PC-9 (cell line): ENCODE measurements around the gene POLR2F. TPM values are rescaled to one million over a fixed set of nuclear protein-coding genes. Genes with fewer than 3 reads are reported as not detected.
A peak's percentile ranks its signal among the peaks of the same experiment; 100 is the strongest.

Source experiments
- BruUV-seq: library from RNA; stranded (reverse); fragments of 400-500 nt; replicated peaks from 2 replicates; lab custom pipeline; 2021; lab: Mats Ljungman, UMichigan
- CTCF ChIA-PET: fragments of 300-600 bp; sonication (Branson Sonifier 250); formaldehyde crosslinking; loops from one replicate; lab custom pipeline; 2022; ENCODE audit warnings: antibody characterized with exemption; lab: Charles Lee
- POLR2A ChIA-PET: fragments of 300-600 bp; sonication (Branson Sonifier 250); formaldehyde crosslinking; loops from one replicate; lab custom pipeline; 2022; ENCODE audit warnings: antibody characterized with exemption; ENCODE audit not compliant: unreplicated experiment; lab: Charles Lee
- DNase-seq, 2 experiments: peaks; one replicate each; pipeline versions ENCODE4 v3.0.0 to v3.0.0-alpha.2; 2015 to 2022; ENCODE audit warnings: mixed read lengths in 1 of 2
- H2AFZ ChIP-seq: fragments of 200-600 bp; sonication (generic); 2 replicates; pipeline ENCODE4 v1.8.1; 2017; ENCODE audit warnings: antibody characterized with exemption
- H3F3A ChIP-seq: fragments of 200-600 bp; sonication (generic); 2 replicates; pipeline ENCODE4 v1.8.1; 2017; ENCODE audit warnings: antibody characterized with exemption, mild to moderate bottlenecking, low read depth; ENCODE audit not compliant: insufficient read depth
- H3K27ac ChIP-seq: fragments of 200-600 bp; sonication (generic); 2 replicates; pipeline ENCODE4 v1.6.1; 2016; ENCODE audit warnings: mixed run types
- H3K27me3 ChIP-seq: fragments of 200-600 bp; sonication (generic); 2 replicates; pipeline ENCODE4 v1.6.1; 2016; ENCODE audit warnings: low read depth, mixed run types; ENCODE audit not compliant: insufficient read depth
- H3K36me3 ChIP-seq: fragments of 200-600 bp; sonication (generic); 2 replicates; pipeline ENCODE4 v1.6.1; 2016; ENCODE audit warnings: low read depth, mixed run types
- H3K4me1 ChIP-seq: fragments of 200-600 bp; sonication (generic); replicated peaks from 2 replicates; pipeline ENCODE4 v1.6.1; 2016; ENCODE audit warnings: mixed run types; ENCODE audit not compliant: insufficient read depth
- H3K4me2 ChIP-seq: fragments of 200-600 bp; sonication (generic); 2 replicates; pipeline ENCODE4 v1.6.1; 2017; ENCODE audit warnings: mixed run types
- H3K4me3 ChIP-seq: fragments of 200-600 bp; sonication (generic); 2 replicates; pipeline ENCODE4 v1.6.1; 2016; ENCODE audit warnings: mixed run types
- H3K79me2 ChIP-seq: fragments of 200-600 bp; sonication (generic); 2 replicates; pipeline ENCODE4 v1.6.1; 2017; ENCODE audit warnings: low read depth, mixed run types
- H3K9me2 ChIP-seq: fragments of 200-600 bp; sonication (generic); 2 replicates; pipeline ENCODE4 v1.8.1; 2017; ENCODE audit warnings: mild to moderate bottlenecking; ENCODE audit not compliant: insufficient read depth
- H3K9me3 ChIP-seq: fragments of 200-600 bp; sonication (generic); 2 replicates; pipeline ENCODE4 v1.8.1; 2016; ENCODE audit warnings: low read depth; ENCODE audit not compliant: insufficient read depth
- H4K20me1 ChIP-seq: fragments of 200-600 bp; sonication (generic); 2 replicates; pipeline ENCODE4 v1.8.1; 2017; ENCODE audit not compliant: insufficient read depth
- CTCF ChIP-seq: fragments of 200-600 bp; sonication (generic); conservative IDR thresholded peaks from 2 replicates; pipeline ENCODE4 v1.6.1; 2017; ENCODE audit warnings: mixed run types, antibody characterized with exemption, mild to moderate bottlenecking, moderate library complexity
- EZH2 ChIP-seq: fragments of 200-600 bp; sonication (generic); IDR thresholded peaks from 2 replicates; pipeline ENCODE4 v1.8.0; 2017; ENCODE audit warnings: antibody characterized with exemption, low read depth
- intact Hi-C: fragments of 100-400 bp; cut with micrococcal nuclease; formaldehyde crosslinking; loops from one replicate; pipeline ENCODE4 v1.10.0; 2022; ENCODE audit not compliant: unreplicated experiment
- microRNA-seq: library from miRNA; unstranded; fragments of <30 nt; microRNA quantifications from one replicate; pipeline ENCODE4 v1.2.0, GENCODE V29; 2021; ENCODE audit warnings: borderline number of aligned reads, borderline replicate concordance
- total RNA-seq: library from RNA; stranded (reverse); gene quantifications from 2 replicates; pipeline ENCODE4 v1.2.3, GENCODE V29; 2021

Gene POLR2F
- total RNA-seq, 1 experiment from 2014 or later: 180 TPM

DNA sequence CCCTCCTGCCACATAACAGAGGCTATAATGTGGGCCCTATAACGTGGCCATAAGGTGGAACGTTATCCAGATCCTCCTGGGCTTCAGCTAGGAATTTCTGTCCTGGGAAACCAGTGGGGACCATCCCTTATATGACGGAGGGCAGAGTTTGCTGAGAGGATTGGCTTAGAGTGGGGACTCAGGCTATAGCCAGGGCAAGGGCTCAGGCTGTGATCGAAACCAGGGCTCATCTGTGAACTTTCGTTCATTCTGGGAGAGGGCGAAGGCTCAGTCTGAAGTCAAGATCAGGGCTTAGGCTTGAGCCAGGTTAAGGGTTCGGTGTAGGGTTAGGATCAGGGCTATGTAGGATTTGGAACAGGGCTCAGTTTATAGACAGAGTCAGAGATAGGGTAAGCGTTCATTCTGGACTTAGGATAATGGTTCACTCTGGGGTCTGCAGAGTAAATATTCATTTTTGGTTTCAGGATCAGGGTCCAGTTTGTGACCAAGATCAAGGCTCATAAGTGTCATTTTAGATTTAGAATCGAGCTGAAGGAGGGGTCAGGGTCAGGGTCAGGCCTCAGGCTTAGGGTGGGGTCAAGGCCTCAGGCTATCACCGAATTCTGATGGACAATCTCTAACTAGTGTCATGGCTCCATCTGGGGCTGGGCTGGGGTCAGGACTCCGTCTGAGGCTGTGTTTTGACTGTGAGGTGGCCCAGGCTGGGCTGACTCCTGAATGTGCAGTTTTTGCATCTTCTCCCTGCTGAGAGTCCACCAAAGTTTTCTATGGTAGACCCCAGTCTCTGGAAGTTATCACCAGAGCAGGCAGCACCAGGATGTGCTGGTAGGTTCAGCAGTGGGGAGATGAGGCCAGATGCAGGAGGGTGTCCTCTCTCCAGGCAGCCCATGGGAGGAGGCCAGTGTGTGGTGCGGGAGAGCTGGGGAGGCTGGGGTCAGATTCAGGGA is 64.7 kb downstream of the POLR2F start:
- no TSS peak for BruUV-seq
- DNase-seq: no peak
- Histone ChIP-seq H3K4me2 (no peak overlapping the region), H3F3A (no peaks in the 10 kb centered on the region), H3K36me3 (no peaks in the 10 kb centered on the region), H3K79me2 (no peaks in the 10 kb centered on the region), H4K20me1 (no peaks in the 10 kb centered on the region), H3K27ac (no peak overlapping the region), H2AFZ (no peak overlapping the region), H3K27me3 (no peaks in the 10 kb centered on the region), H3K9me3 (no peaks in the 10 kb centered on the region; the same call in 1 of the 2 replicates), H3K4me1 (no peaks in the 10 kb centered on the region), H3K4me3 (no peak overlapping the region), H3K9me2 (no peaks in the 10 kb centered on the region)
- TF ChIP-seq EZH2 (no peak), CTCF (no peak)
- ChIA-PET CTCF (interaction anchor here (0.7 kb wide), 1 partner anchor 175 kb away, joined by 3 read pairs; no protein-coding TSS in a partner anchor), POLR2A (interaction anchor here (0.6 kb wide), 1 partner anchor 25 kb away, joined by 3 read pairs; no protein-coding TSS in a partner anchor)
- intact Hi-C loops: no loop called here

Small RNAs within 50 kb of the gene (microRNA-seq; reads per million reads assigned to microRNA genes)
- not detected for gene MIR4534
- 8.8 reads per million, percentile 13 among the genes with 10 or more reads in this experiment for gene MIR6820

Other genes with a start within 250 kb of the POLR2F start
- gene GCAT, start 145.8 kb upstream of the POLR2F start, total RNA-seq: 32.3 and 37.7 TPM in 2 replicates
- gene GALR3, start 130.3 kb upstream of the POLR2F start, total RNA-seq: 0.31 and 0.45 TPM in 2 replicates
- 32.3 and 33.6 TPM in 2 replicates for gene ANKRD54, start 109.4 kb upstream of the POLR2F start, total RNA-seq
- 566 and 582 TPM in 2 replicates for gene EIF3L, start 104.3 kb upstream of the POLR2F start, total RNA-seq
- 113 and 126 TPM in 2 replicates for gene MICALL1, start 47.4 kb upstream of the POLR2F start, total RNA-seq
- 1.0 and 1.7 TPM in 2 replicates for gene C22orf23, start 98 bp upstream of the POLR2F start, total RNA-seq
- not detected in 2 replicates for gene SOX10, start 30.9 kb downstream of the POLR2F start, total RNA-seq
- 52.0 and 55.9 TPM in 2 replicates for gene PICK1, start 103.7 kb downstream of the POLR2F start, total RNA-seq
- gene SLC16A8, start 130.5 kb downstream of the POLR2F start, total RNA-seq: not detected in 2 replicates
- gene BAIAP2L2, start 157.0 kb downstream of the POLR2F start, total RNA-seq: 7.1 and 9.7 TPM in 2 replicates
- gene PLA2G6, start 228.1 kb downstream of the POLR2F start, total RNA-seq: 39.8 and 45.6 TPM in 2 replicates
- gene MAFF, start 248.3 kb downstream of the POLR2F start, total RNA-seq: 27.9 and 41.8 TPM in 2 replicates